Panc1 (cell line): ENCODE data around the gene NCKAP5. TPM values are rescaled to one million over a fixed set of nuclear protein-coding genes. Genes with fewer than 3 reads are reported as not detected.

ENCODE experiments used
- ATAC-seq: fragments of 200-7000 bp; cut with Tn5 transposase; 2 replicates; pipeline ENCODE4 v1.9.1; 2020; ENCODE audit warnings: mild to moderate bottlenecking, moderate library complexity
- BruUV-seq: library from RNA; stranded (reverse); fragments of 400-500 nt; replicated peaks from 2 replicates; lab custom pipeline; 2021; lab: Mats Ljungman, UMichigan
- CTCF ChIA-PET: fragments of 300-600 bp; sonication (Branson Sonifier 250); formaldehyde crosslinking; loops from one replicate; lab custom pipeline; 2022; ENCODE audit warnings: antibody characterized with exemption; lab: Charles Lee
- POLR2A ChIA-PET: fragments of 300-600 bp; sonication (Branson Sonifier 250); formaldehyde crosslinking; loops from one replicate; lab custom pipeline; 2022; ENCODE audit warnings: antibody characterized with exemption; lab: Charles Lee
- DNase-seq: peaks from one replicate; pipeline ENCODE4 v3.0.0-alpha.2; 2010; ENCODE audit warnings: low read depth, low spot score
- H3K27ac ChIP-seq: 2 replicates; pipeline ENCODE4 v1.5.1; 2011; ENCODE audit warnings: mild to moderate bottlenecking, low read length, inconsistent platforms
- H3K27me3 ChIP-seq: fragments of 200-500 bp; sonication (Bioruptor generic); 2 replicates; pipeline ENCODE4 v1.6.0; 2014; ENCODE audit warnings: low read length, inconsistent platforms; ENCODE audit not compliant: control insufficient read depth, insufficient read depth
- H3K36me3 ChIP-seq: fragments of 200-500 bp; sonication (Bioruptor generic); 2 replicates; pipeline ENCODE4 v1.5.1; 2014; ENCODE audit warnings: inconsistent platforms, mild to moderate bottlenecking, low read length, moderate library complexity; ENCODE audit not compliant: control insufficient read depth, insufficient read depth
- H3K4me1 ChIP-seq: 2 replicates; pipeline ENCODE4 v1.5.1; 2011; ENCODE audit warnings: inconsistent platforms, mild to moderate bottlenecking, low read length, moderate library complexity; ENCODE audit not compliant: control insufficient read depth, insufficient read depth
- H3K4me3 ChIP-seq, 2 experiments: 2 replicates each; pipeline ENCODE4 v1.5.1; 2011 to 2012; ENCODE audit warnings: low read depth in 2 of 2, low read length in 2 of 2, mild to moderate bottlenecking in 2 of 2, inconsistent platforms in 1 of 2, moderate library complexity in 1 of 2
- H3K9me3 ChIP-seq: fragments of 200-500 bp; sonication (Bioruptor generic); 2 replicates; pipeline ENCODE4 v1.5.1; 2014; ENCODE audit warnings: low read depth, mild to moderate bottlenecking, inconsistent platforms, low read length, moderate library complexity; ENCODE audit not compliant: control insufficient read depth, insufficient read depth
- CTCF ChIP-seq: fragments of 450-650 bp; IDR thresholded peaks from 2 replicates; pipeline ENCODE4 v1.5.1; 2017; ENCODE audit warnings: mild to moderate bottlenecking
- POLR2AphosphoS5 ChIP-seq: IDR thresholded peaks from 2 replicates; pipeline ENCODE4 v1.6.1; 2012; ENCODE audit warnings: mild to moderate bottlenecking, low read depth, low read length, moderate library complexity
- REST ChIP-seq, 2 experiments: IDR thresholded peaks; 2 replicates each; pipeline ENCODE4 v1.6.1; 2011 to 2012; ENCODE audit warnings: low read depth in 2 of 2, control low read depth in 1 of 2, low read length in 1 of 2, mild to moderate bottlenecking in 1 of 2, moderate library complexity in 1 of 2; ENCODE audit not compliant: insufficient read depth in 1 of 2
- SIN3A ChIP-seq: IDR thresholded peaks from 2 replicates; pipeline ENCODE4 v1.6.1; 2012; ENCODE audit warnings: low read depth, mild to moderate bottlenecking, low read length, moderate library complexity, borderline replicate concordance; ENCODE audit not compliant: insufficient read depth
- TCF7L2 ChIP-seq: IDR thresholded peaks from 2 replicates; pipeline ENCODE4 v1.6.1; 2011; ENCODE audit warnings: mild to moderate bottlenecking, low read depth, low read length, inconsistent platforms
- in situ Hi-C: cut with HindIII; loops from 2 replicates; pipeline ENCODE4 v1.10.0; 2016; ENCODE audit warnings: low sequenced_read_pairs, low pct_unique_long_range_greater_than_20kb
- intact Hi-C: fragments of 100-400 bp; cut with micrococcal nuclease; formaldehyde crosslinking; loops from one replicate; pipeline ENCODE4 v1.10.0; 2022; ENCODE audit not compliant: unreplicated experiment
- total RNA-seq: library from RNA; stranded (reverse); gene quantifications from one replicate; pipeline ENCODE4 v1.2.1, GENCODE V29; 2021; ENCODE audit not compliant: unreplicated experiment

Gene NCKAP5
- total RNA-seq, 1 experiment from 2014 or later: 0.10 TPM

- ATAC-seq (no peak), DNase-seq (no peak)
- Histone ChIP-seq H3K9me3 (no peaks in the 10 kb centered on the region), H3K27ac (no peak overlapping the region), H3K4me1 (no peaks in the 10 kb centered on the region), H3K36me3 (no peaks in the 10 kb centered on the region), H3K4me3 (no peak overlapping the region), H3K27me3 (no peaks in the 10 kb centered on the region)
- TF ChIP-seq POLR2AphosphoS5 (no peak), CTCF (no peak), TCF7L2 (no peak), REST (IDR thresholded peaks at IDR 0.05; ENCODE audit: insufficient read depth in 1 of 2, low read depth in 2 of 2, low read length in 1 of 2) (no peak), SIN3A (no peak)
- CTCF ChIA-PET: no interaction called here
- in situ Hi-C loops (no loop called here), intact Hi-C loops (no loop called here)
- no TSS peak for BruUV-seq
- POLR2A ChIA-PET: no interaction called here
These were observed 528.1 kb downstream of the NCKAP5 start for GRCh38 chr2:133040170-133040569.

- TF ChIP-seq SIN3A (no peak), REST (IDR thresholded peaks at IDR 0.05; ENCODE audit: insufficient read depth in 1 of 2, low read depth in 2 of 2, low read length in 1 of 2) (no peak), CTCF (no peak), TCF7L2 (no peak), POLR2AphosphoS5 (no peak)
- H3K27ac ChIP-seq: no peak overlapping the region
- BruUV-seq: no TSS peak
These were observed 528.7 kb downstream of the NCKAP5 start for GRCh38 chr2:133039531-133039930.

More at GRCh38 chr2:133039531-133039930, 528.7 kb downstream of the NCKAP5 start:
- intact Hi-C loops (no loop called here), in situ Hi-C loops (no loop called here)
- Histone ChIP-seq H3K4me1 (no peaks in the 10 kb centered on the region), H3K36me3 (no peaks in the 10 kb centered on the region), H3K27me3 (no peaks in the 10 kb centered on the region), H3K4me3 (no peak overlapping the region), H3K9me3 (no peaks in the 10 kb centered on the region)
- ATAC-seq (no peak), DNase-seq (no peak)
- ChIA-PET CTCF (no interaction called here), POLR2A (no interaction called here)
